IPS-18c (cell line): Measurements from ENCODE around the gene MYH11.
"Not testable (repeated sequence)": the region's sequence is repeated elsewhere in the genome, so short reads cannot be mapped to it uniquely, and the experiment has no call there.

Experiments used
- H3K4me3 ChIP-seq: 2 replicates; pipeline ENCODE4 v1.7.0; 2013; ENCODE audit warnings: low read depth, mild to moderate bottlenecking, low read length, moderate library complexity; ENCODE audit not compliant: insufficient read depth
- H3K9me3 ChIP-seq: one replicate; pipeline ENCODE4 v1.6.1; 2013; ENCODE audit warnings: mild to moderate bottlenecking, low read length, moderate library complexity; ENCODE audit not compliant: control insufficient read depth, insufficient read depth

MYH11 gene

GRCh38 chr16:15830832-15831451 is 25.9 kb downstream of the MYH11 start:
- H3K4me3 ChIP-seq = no peak overlapping the region
- H3K9me3 ChIP-seq = no peaks in the 10 kb centered on the region

GRCh38 chr16:15829460-15829859 is 27.4 kb downstream of the MYH11 start:
- Histone ChIP-seq H3K9me3 (no peaks in the 10 kb centered on the region), H3K4me3 (no peak overlapping the region)

- no peak overlapping the region for H3K4me3 ChIP-seq
- H3K9me3 ChIP-seq = no peaks in the 10 kb centered on the region
These were observed 29.0 kb downstream of the MYH11 start for GRCh38 chr16:15827709-15828343.

- H3K9me3 ChIP-seq = no peaks in the 10 kb centered on the region
These were observed 29.5 kb downstream of the MYH11 start for GRCh38 chr16:15827299-15827698.

DNA sequence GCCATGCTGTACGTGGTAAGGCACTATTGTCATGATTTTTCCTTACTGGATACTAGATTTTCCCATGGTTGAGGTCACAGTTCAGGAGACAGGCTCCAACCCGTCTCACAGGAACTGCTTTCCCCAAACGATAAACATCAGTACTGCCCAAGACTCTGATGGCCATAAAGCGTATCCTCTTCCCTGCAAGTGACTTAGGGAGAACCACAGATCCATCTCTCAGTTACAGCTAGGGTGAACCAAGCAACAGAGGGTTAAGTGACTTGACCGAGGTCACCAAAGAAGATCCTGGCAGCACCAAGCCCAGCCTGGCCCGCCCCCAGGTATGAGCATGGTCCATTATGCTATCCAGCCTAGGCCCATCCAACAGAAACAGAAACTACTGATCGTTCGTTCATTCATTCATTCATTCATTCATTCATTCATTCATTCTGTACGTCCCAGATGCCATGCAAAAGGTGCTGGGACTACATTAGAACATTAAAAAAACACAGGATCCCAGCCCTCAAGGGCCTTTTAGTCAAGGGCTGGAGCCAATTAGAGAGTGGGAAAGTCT is 31.0 kb downstream of the MYH11 start:
- H3K4me3 ChIP-seq = no peak overlapping the region
- H3K9me3 ChIP-seq = no peaks in the 10 kb centered on the region

More at GRCh38 chr16:15827299-15827698, 29.5 kb downstream of the MYH11 start:
- H3K4me3 ChIP-seq = no peak overlapping the region

- no peaks in the 10 kb centered on the region for H3K9me3 ChIP-seq
- H3K4me3 ChIP-seq = no peak overlapping the region
These were observed 33.9 kb downstream of the MYH11 start for GRCh38 chr16:15822957-15823356.

DNA sequence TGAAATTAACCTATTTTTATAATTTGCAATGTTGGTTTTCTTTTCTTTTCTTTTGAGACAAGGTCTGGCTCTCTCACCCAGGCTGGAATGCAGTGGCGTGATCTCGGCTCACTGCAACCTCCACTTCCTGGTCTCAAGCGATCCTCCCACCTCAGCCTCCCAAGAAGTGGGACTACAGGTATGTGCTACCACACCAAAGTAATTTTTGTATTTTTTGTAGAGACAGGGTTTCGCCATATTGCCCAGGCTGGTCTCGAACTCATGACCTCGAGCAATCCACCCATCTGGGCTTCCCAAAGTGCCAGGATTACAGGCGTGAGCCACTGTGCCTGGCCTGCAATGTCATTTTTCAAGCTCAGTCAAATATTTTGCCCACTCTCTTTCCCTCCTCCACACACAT is 36.0 kb downstream of the MYH11 start:
- no peak overlapping the region for H3K4me3 ChIP-seq
- H3K9me3 ChIP-seq = no peaks in the 10 kb centered on the region

- H3K9me3 ChIP-seq = no peaks in the 10 kb centered on the region
- no peak overlapping the region for H3K4me3 ChIP-seq
These were observed 37.8 kb downstream of the MYH11 start for GRCh38 chr16:15819046-15819445.

GRCh38 chr16:15817446-15817845 is 39.4 kb downstream of the MYH11 start:
- Histone ChIP-seq H3K4me3 (no peak overlapping the region), H3K9me3 (no peaks in the 10 kb centered on the region)

- Histone ChIP-seq H3K4me3 (no peak overlapping the region), H3K9me3 (no peaks in the 10 kb centered on the region)
These were observed 40.6 kb downstream of the MYH11 start for GRCh38 chr16:15816228-15816627.

- not testable (repeated sequence) for H3K4me3 ChIP-seq
These were observed 44.5 kb downstream of the MYH11 start for GRCh38 chr16:15812401-15812750.

GRCh38 chr16:15811481-15812400 is 45.1 kb downstream of the MYH11 start:
- Histone ChIP-seq H3K4me3 (no peak overlapping the region), H3K9me3 (no peaks in the 10 kb centered on the region)

More at GRCh38 chr16:15812401-15812750, 44.5 kb downstream of the MYH11 start:
- H3K9me3 ChIP-seq = not testable (repeated sequence)

- Histone ChIP-seq H3K9me3 (no peaks in the 10 kb centered on the region), H3K4me3 (no peak overlapping the region)
These were observed 45.9 kb downstream of the MYH11 start for GRCh38 chr16:15810949-15811348.

DNA sequence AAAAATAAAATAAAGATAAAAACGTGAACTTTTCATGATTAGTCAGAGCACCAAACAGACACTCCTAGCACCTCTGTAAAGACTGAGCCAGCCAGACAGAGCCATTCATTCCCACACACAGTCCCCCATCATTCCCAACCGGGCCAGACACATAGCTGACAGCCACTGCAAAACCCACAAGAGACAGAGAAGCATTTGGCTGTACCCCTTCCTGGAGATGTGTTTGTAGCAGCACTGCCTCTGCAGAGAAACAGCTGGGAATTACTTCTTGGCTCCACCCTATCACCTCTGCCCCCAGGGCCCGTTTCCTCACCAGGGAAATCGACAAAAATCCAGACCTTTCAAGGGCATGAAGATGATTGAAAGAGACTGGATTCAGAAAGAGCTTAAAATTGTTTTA is 46.4 kb downstream of the MYH11 start:
- Histone ChIP-seq H3K4me3 (no peak overlapping the region), H3K9me3 (no peaks in the 10 kb centered on the region)

GRCh38 chr16:15809297-15809696 is 47.5 kb downstream of the MYH11 start:
- H3K9me3 ChIP-seq, H3K4me3 ChIP-seq: not testable (repeated sequence)

GRCh38 chr16:15808071-15808470 is 48.8 kb downstream of the MYH11 start:
- H3K4me3 ChIP-seq = no peak overlapping the region
- no peaks in the 10 kb centered on the region for H3K9me3 ChIP-seq

- no peaks in the 10 kb centered on the region for H3K9me3 ChIP-seq
- no peak overlapping the region for H3K4me3 ChIP-seq
These were observed 49.2 kb downstream of the MYH11 start for GRCh38 chr16:15807603-15808009.

- H3K9me3 ChIP-seq = no peaks in the 10 kb centered on the region
- no peak overlapping the region for H3K4me3 ChIP-seq
These were observed 53.2 kb downstream of the MYH11 start for GRCh38 chr16:15803618-15804017.
